ENCODE measurements around the gene EPS8L3. TPM values are rescaled to one million over a fixed set of nuclear protein-coding genes. Genes with fewer than 3 reads are reported as not detected.

Gene EPS8L3
- total RNA-seq, 1 experiment from 2014 or later = 0.96 TPM

DNA sequence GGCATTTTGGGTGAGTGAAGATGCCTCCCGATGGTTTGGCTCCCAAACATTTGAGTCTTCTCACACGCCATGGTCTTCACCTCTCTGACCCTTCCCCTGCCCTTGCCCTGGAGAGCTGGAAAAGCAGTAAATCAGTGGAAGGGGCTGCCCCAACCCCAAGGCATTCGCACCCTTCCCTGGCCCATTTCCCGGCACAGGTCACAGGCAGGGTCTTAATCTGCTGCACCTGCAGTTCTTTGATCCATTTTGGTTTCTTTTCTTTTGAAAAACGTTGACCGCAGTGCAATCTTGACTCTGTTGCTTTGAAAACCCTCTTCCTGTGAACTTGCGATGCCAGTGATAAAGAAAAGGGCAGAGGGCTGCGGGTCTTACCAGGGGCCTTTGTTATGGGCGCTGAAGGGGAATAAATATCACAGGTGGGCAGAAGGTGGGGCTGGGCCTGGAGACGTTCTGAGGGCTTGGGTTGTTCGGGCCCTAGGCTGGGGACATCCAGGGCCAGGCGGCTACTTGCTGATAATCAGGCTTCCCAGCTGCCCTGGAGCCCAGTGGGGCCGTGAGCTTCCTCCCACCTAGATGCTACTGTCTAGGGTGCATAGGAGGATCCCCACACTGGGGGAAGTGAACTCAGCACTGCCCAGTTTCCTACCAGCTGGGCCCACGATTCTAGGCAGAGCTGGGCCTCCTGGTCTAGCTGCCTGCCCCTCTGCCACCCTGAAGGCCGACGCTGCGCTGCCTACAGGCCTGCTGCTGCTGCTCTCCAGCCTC, 38.6 kb upstream of the EPS8L3 start:
- DNase-seq (ENCODE audit: low read depth, low spot score) = no peak
- Histone ChIP-seq H3K27ac (ENCODE audit: low read depth, low read length) (no peak overlapping the region), H3K9me3 (ENCODE audit: control insufficient read depth in 1 of 2, insufficient read depth in 1 of 2, low read depth in 1 of 2, low read length in 2 of 2) (no peaks in the 10 kb centered on the region), H3K4me1 (ENCODE audit: control insufficient read depth in 1 of 2, insufficient read depth in 2 of 2, low read length in 2 of 2) (no peaks in the 10 kb centered on the region), H3K9ac (ENCODE audit: low read length) (no peak overlapping the region), H3K9me2 (ENCODE audit: insufficient read depth) (no peaks in the 10 kb centered on the region), H2AFZ (ENCODE audit: low read depth, low read length, poor library complexity, severe bottlenecking) (no peak overlapping the region), H3K4me3 (replicated peaks in 1 of 2; ENCODE audit: low read depth in 1 of 2, low read length in 2 of 2) (no peak overlapping the region), H3K36me3 (ENCODE audit: control insufficient read depth in 1 of 2, insufficient read depth in 2 of 2, low read length in 2 of 2) (no peaks in the 10 kb centered on the region), H3K4me2 (ENCODE audit: low read length) (no peak overlapping the region), H4K20me1 (ENCODE audit: insufficient read depth) (no peaks in the 10 kb centered on the region), H3K27me3 (ENCODE audit: insufficient read depth, low read length) (no peaks in the 10 kb centered on the region), H3K79me2 (ENCODE audit: insufficient read depth, low read length) (no peaks in the 10 kb centered on the region)
- no TSS peak for BruUV-seq (replicated peaks)
- ChIA-PET POLR2A (no interaction called here), RAD21 (ENCODE audit: low non-redundant PET in 1 of 2, low total read pairs in 2 of 2, uncharacterized antibody in 2 of 2, unreplicated experiment in 2 of 2) (no interaction called here), CTCF (interaction anchor here (0.8 kb wide), 1 partner anchor 19 kb away, joined by 3 read pairs; no protein-coding TSS in a partner anchor)
- TF ChIP-seq CBX3 (IDR thresholded peaks at IDR 0.05; ENCODE audit: low read depth) (no peak), FOSL1 (IDR thresholded peaks at IDR 0.05; ENCODE audit: low read depth) (no peak), POLR2A (IDR thresholded peaks at IDR 0.05; ENCODE audit: borderline replicate concordance, extremely low read depth, insufficient read depth, insufficient read length) (no peak), YY1 (IDR thresholded peaks at IDR 0.05; ENCODE audit: extremely low read depth, insufficient replicate concordance, low read depth, low read length) (no peak), CEBPB (IDR thresholded peaks at IDR 0.05; ENCODE audit: low read depth) (no peak)
- TF ChIP-seq, protein P1, sequence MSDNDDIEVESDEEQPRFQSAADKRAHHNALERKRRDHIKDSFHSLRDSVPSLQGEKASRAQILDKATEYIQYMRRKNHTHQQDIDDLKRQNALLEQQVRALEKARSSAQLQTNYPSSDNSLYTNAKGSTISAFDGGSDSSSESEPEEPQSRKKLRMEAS (IDR thresholded peaks at IDR 0.05) = no peak
- no peak for ATAC-seq
- intact Hi-C loops (cut with micrococcal nuclease) = no loop called here

DNA sequence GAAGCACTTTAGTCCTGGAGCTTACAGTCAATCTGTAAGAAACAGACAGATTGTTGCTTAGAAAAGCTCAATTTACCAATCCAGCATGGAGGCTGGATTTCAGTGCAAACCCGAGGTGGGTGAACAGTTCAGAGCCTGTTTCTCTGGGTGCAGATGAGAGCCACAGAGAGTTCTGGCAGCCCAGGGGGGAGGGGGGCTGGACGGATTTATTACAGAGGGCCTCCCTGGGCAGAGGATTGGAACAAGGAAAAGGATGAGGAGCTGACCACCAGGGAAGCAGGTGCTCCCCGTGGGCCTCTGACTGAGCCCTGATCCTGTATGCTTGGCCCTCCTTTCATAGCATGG, 38.0 kb upstream of the EPS8L3 start:
- TF ChIP-seq SP1 (IDR thresholded peaks at IDR 0.05; ENCODE audit: low read depth) (no peak), EZH2phosphoT487 (IDR thresholded peaks at IDR 0.05; ENCODE audit: borderline replicate concordance) (no peak), CBX3 (IDR thresholded peaks at IDR 0.05; ENCODE audit: low read depth) (no peak), ELF1 (IDR thresholded peaks at IDR 0.05; ENCODE audit: borderline replicate concordance, low read depth) (no peak), SRF (IDR thresholded peaks at IDR 0.05; ENCODE audit: low read depth) (no peak)
- TF ChIP-seq, protein P2, sequence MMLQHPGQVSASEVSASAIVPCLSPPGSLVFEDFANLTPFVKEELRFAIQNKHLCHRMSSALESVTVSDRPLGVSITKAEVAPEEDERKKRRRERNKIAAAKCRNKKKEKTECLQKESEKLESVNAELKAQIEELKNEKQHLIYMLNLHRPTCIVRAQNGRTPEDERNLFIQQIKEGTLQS (IDR thresholded peaks at IDR 0.05) = no peak
- TF ChIP-seq, protein P1 (IDR thresholded peaks at IDR 0.05) = no peak
- DNase-seq (ENCODE audit: low read depth, low spot score) (no peak), ATAC-seq (no peak)
- Histone ChIP-seq H3K9me3 (ENCODE audit: control insufficient read depth in 1 of 2, insufficient read depth in 1 of 2, low read depth in 1 of 2, low read length in 2 of 2) (no peaks in the 10 kb centered on the region), H3K4me3 (replicated peaks in 1 of 2; ENCODE audit: low read depth in 1 of 2, low read length in 2 of 2) (no peak overlapping the region), H3K9me2 (ENCODE audit: insufficient read depth) (no peaks in the 10 kb centered on the region), H3K27ac (ENCODE audit: low read depth, low read length) (no peak overlapping the region), H4K20me1 (ENCODE audit: insufficient read depth) (no peaks in the 10 kb centered on the region), H3K79me2 (ENCODE audit: insufficient read depth, low read length) (no peaks in the 10 kb centered on the region), H3K36me3 (ENCODE audit: control insufficient read depth in 1 of 2, insufficient read depth in 2 of 2, low read length in 2 of 2) (no peaks in the 10 kb centered on the region), H3K9ac (ENCODE audit: low read length) (no peak overlapping the region), H3K4me2 (ENCODE audit: low read length) (no peak overlapping the region), H3K4me1 (ENCODE audit: control insufficient read depth in 1 of 2, insufficient read depth in 2 of 2, low read length in 2 of 2) (no peaks in the 10 kb centered on the region), H2AFZ (ENCODE audit: low read depth, low read length, poor library complexity, severe bottlenecking) (no peak overlapping the region), H3K27me3 (ENCODE audit: insufficient read depth, low read length) (no peaks in the 10 kb centered on the region)
- ChIA-PET RAD21 (ENCODE audit: low non-redundant PET in 1 of 2, low total read pairs in 2 of 2, uncharacterized antibody in 2 of 2, unreplicated experiment in 2 of 2) (no interaction called here), POLR2A (no interaction called here), CTCF (interaction anchor here (0.8 to 1.3 kb wide), 2 partner anchors 7 to 19 kb away, joined by 3 to 4 read pairs; no protein-coding TSS in a partner anchor)
- BruUV-seq (replicated peaks) = no TSS peak
- intact Hi-C loops (cut with micrococcal nuclease) = no loop called here

Measured in HCT116 (cell line).